MCF 10A (cell line): Measurements from ENCODE around the gene TSC22D1. TPM values are rescaled to one million over a fixed set of nuclear protein-coding genes. Genes with fewer than 3 reads are reported as not detected.

Source experiments
- BruUV-seq: library from RNA; stranded (reverse); fragments of 400-500 nt; replicated peaks from 2 replicates; lab custom pipeline; 2021; lab: Mats Ljungman, UMichigan
- CTCF ChIA-PET: fragments of 300-600 bp; sonication (Branson Sonifier 250); formaldehyde crosslinking; extraction: SDS; loops from one replicate; lab custom pipeline; 2021; ENCODE audit warnings: antibody characterized with exemption, inconsistent platforms; lab: Yijun Ruan, JAX
- POLR2A ChIA-PET: fragments of 300-600, 350-650 bp; sonication (Branson Sonifier 250); formaldehyde crosslinking; extraction: SDS; loops from one replicate; lab custom pipeline; 2020; ENCODE audit warnings: antibody characterized with exemption, inconsistent platforms; lab: Yijun Ruan, JAX
- DNase-seq: peaks from one replicate; pipeline ENCODE4 v3.0.0-alpha.2; 2018; ENCODE audit not compliant: unreplicated experiment
- H3K27ac Mint-ChIP-seq: one replicate; pipeline ENCODE4 v1.8.0; 2022; ENCODE audit warnings: mild to moderate bottlenecking, low read depth, mixed read lengths; ENCODE audit not compliant: unreplicated experiment
- H3K27me3 Mint-ChIP-seq: one replicate; pipeline ENCODE4 v1.8.0; 2022; ENCODE audit warnings: mixed read lengths; ENCODE audit not compliant: insufficient read depth, unreplicated experiment
- H3K36me3 Mint-ChIP-seq: one replicate; pipeline ENCODE4 v1.8.0; 2022; ENCODE audit warnings: mild to moderate bottlenecking, moderate library complexity, mixed read lengths; ENCODE audit not compliant: insufficient read depth, unreplicated experiment
- H3K4me1 Mint-ChIP-seq: one replicate; pipeline ENCODE4 v1.8.0; 2022; ENCODE audit warnings: mixed read lengths; ENCODE audit not compliant: insufficient read depth, unreplicated experiment
- H3K4me3 Mint-ChIP-seq: one replicate; pipeline ENCODE4 v1.8.0; 2022; ENCODE audit warnings: mild to moderate bottlenecking, moderate library complexity, mixed read lengths; ENCODE audit not compliant: unreplicated experiment
- H3K9me3 Mint-ChIP-seq: one replicate; pipeline ENCODE4 v1.8.0; 2022; ENCODE audit warnings: mixed read lengths; ENCODE audit not compliant: unreplicated experiment
- CTCF ChIP-seq: fragments of 200-600 bp; IDR thresholded peaks from one replicate; pipeline ENCODE4 v1.8.0; 2022; ENCODE audit warnings: antibody characterized with exemption, mild to moderate bottlenecking; ENCODE audit not compliant: unreplicated experiment
- intact Hi-C: fragments of 100-400 bp; cut with micrococcal nuclease; formaldehyde crosslinking; loops from 2 replicates; pipeline ENCODE4 v1.14.1; 2022
- total RNA-seq: library from RNA; stranded (reverse); gene quantifications from 2 replicates; pipeline ENCODE4 v1.2.3, GENCODE V29; 2022

The TSC22D1 gene
- total RNA-seq, 1 experiment from 2014 or later, result 153 TPM

- Mint-ChIP-seq H3K36me3 (no peaks in the 10 kb centered on the region), H3K9me3 (no peaks in the 10 kb centered on the region), H3K4me3 (no peak overlapping the region), H3K4me1 (peaks cover 25% of the 10 kb centered on the region), H3K27me3 (no peaks in the 10 kb centered on the region), H3K27ac (no peak overlapping the region)
- no TSS peak for BruUV-seq
- POLR2A ChIA-PET, result no interaction called here
- intact Hi-C loops, result no loop called here
- CTCF ChIA-PET, result no interaction called here
- no peak for DNase-seq
- no peak for TF ChIP-seq CTCF
Measured at GRCh38 chr13:44389060-44389666, 187.0 kb downstream of the TSC22D1 start.

- no peak for TF ChIP-seq CTCF
- Mint-ChIP-seq H3K36me3 (no peaks in the 10 kb centered on the region), H3K27ac (no peak overlapping the region), H3K27me3 (no peaks in the 10 kb centered on the region), H3K4me3 (no peak overlapping the region), H3K9me3 (no peaks in the 10 kb centered on the region), H3K4me1 (peaks cover 22% of the 10 kb centered on the region)
- CTCF ChIA-PET, result no interaction called here
- POLR2A ChIA-PET, result no interaction called here
- DNase-seq, result no peak
- BruUV-seq, result no TSS peak
- intact Hi-C loops, result no loop called here
Measured at GRCh38 chr13:44388427-44389059, 187.6 kb downstream of the TSC22D1 start.

GRCh38 chr13:44386913-44387556 is 189.1 kb downstream of the TSC22D1 start:
- TF ChIP-seq CTCF, result no peak
- no peaks in the 10 kb centered on the region for H3K27me3 Mint-ChIP-seq
- DNase-seq, result no peak
- no peaks in the 10 kb centered on the region for H3K9me3 Mint-ChIP-seq
- peaks cover 14% of the 10 kb centered on the region for H3K4me1 Mint-ChIP-seq
- ChIA-PET POLR2A (interaction anchor here (0.6 to 0.7 kb wide), 3 partner anchors 9 to 450 kb away, joined by 3 read pairs; no protein-coding TSS in a partner anchor), CTCF (interaction anchor here (0.6 to 0.7 kb wide), 2 partner anchors 19 to 338 kb away, joined by 3 read pairs; no protein-coding TSS in a partner anchor)
- H3K36me3 Mint-ChIP-seq, result no peaks in the 10 kb centered on the region
- no peak overlapping the region for H3K27ac Mint-ChIP-seq
- no TSS peak for BruUV-seq
- no peak overlapping the region for H3K4me3 Mint-ChIP-seq
- intact Hi-C loops, result no loop called here

- ChIA-PET POLR2A (no interaction called here), CTCF (interaction anchor here (0.6 kb wide), 1 partner anchor 10 kb away, joined by 3 read pairs; no protein-coding TSS in a partner anchor)
- H3K4me1 Mint-ChIP-seq, result peaks cover 14% of the 10 kb centered on the region
- no peak overlapping the region for H3K4me3 Mint-ChIP-seq
- no peaks in the 10 kb centered on the region for H3K36me3 Mint-ChIP-seq
- intact Hi-C loops, result no loop called here
- no peaks in the 10 kb centered on the region for H3K27me3 Mint-ChIP-seq
- no TSS peak for BruUV-seq
- DNase-seq, result no peak
- H3K9me3 Mint-ChIP-seq, result no peaks in the 10 kb centered on the region
- TF ChIP-seq CTCF, result no peak
- no peak overlapping the region for H3K27ac Mint-ChIP-seq
Measured at GRCh38 chr13:44385847-44386246, 190.3 kb downstream of the TSC22D1 start.
